Neural progenitor cell (in vitro differentiated cells): Measurements from ENCODE around the gene TBC1D14.

Source experiments
- EZH2 ChIP-seq: fragments of 200-600 bp; sonication (generic); IDR thresholded peaks from 2 replicates; pipeline ENCODE4 v1.6.1; 2017; ENCODE audit warnings: antibody characterized with exemption, mild to moderate bottlenecking, moderate library complexity
- EZH2phosphoT487 ChIP-seq: fragments of 200-600 bp; sonication (generic); IDR thresholded peaks from 2 replicates; pipeline ENCODE4 v1.6.1; 2017; ENCODE audit warnings: antibody characterized with exemption
- TF ChIP-seq, protein P1 (sequence below): fragments of 200-600 bp; sonication (generic); IDR thresholded peaks from 2 replicates; pipeline ENCODE4 v1.5.1; 2017; ENCODE audit warnings: antibody characterized with exemption, mild to moderate bottlenecking

DNA sequence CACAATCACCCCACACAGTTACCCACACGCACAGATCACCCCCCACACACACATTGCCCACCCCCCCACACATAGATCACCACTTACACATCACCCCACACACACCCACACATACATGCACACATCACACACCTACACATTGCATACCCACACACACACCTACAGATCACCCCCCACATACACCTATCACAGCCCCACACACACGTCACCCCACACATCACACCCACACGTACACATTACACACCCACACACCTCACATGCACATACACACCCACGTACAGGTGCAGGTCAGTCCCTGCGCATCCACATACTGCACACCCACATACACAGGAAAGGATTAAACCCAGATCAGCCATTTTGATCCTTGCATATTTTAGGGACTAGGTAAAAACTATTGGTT is 118.3 kb downstream of the TBC1D14 start:
- TF ChIP-seq, protein P1, sequence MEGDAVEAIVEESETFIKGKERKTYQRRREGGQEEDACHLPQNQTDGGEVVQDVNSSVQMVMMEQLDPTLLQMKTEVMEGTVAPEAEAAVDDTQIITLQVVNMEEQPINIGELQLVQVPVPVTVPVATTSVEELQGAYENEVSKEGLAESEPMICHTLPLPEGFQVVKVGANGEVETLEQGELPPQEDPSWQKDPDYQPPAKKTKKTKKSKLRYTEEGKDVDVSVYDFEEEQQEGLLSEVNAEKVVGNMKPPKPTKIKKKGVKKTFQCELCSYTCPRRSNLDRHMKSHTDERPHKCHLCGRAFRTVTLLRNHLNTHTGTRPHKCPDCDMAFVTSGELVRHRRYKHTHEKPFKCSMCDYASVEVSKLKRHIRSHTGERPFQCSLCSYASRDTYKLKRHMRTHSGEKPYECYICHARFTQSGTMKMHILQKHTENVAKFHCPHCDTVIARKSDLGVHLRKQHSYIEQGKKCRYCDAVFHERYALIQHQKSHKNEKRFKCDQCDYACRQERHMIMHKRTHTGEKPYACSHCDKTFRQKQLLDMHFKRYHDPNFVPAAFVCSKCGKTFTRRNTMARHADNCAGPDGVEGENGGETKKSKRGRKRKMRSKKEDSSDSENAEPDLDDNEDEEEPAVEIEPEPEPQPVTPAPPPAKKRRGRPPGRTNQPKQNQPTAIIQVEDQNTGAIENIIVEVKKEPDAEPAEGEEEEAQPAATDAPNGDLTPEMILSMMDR = no peak
- TF ChIP-seq EZH2 (no peak), EZH2phosphoT487 (no peak)
